SH-SY5Y (cell line): ENCODE results near the gene STON2.

ENCODE experiments used
- GATA2 ChIP-seq: IDR thresholded peaks from 2 replicates; pipeline ENCODE4 v1.6.1; 2011; ENCODE audit warnings: mild to moderate bottlenecking, low read depth, low read length
- GATA3 ChIP-seq: IDR thresholded peaks from 2 replicates; pipeline ENCODE4 v1.6.1; 2011; ENCODE audit warnings: low read depth, mild to moderate bottlenecking, low read length, moderate library complexity

DNA sequence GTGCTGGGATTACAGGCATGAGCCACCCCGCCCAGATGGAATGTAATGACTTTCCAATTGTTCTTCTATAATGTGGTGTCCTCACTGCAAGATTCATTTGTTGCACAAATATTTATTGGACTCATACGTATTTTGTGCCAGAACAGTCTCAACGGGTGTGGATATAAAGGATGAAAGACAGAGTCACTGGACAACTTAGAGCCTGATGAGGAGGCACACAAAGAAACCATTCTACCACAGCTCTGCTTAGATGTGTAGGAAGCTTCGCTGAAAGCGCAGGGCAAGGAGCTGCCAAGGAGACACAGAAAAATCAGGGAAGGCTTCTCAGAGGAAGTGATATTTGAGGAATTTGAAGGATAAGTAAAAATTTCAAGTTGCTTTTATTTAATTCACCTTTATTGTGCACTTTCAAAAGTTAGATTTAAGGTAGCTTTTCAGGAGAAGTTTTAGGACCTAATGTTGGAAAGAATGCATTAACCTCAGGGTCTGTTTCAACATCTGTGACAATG lies 41.6 kb upstream of the STON2 start:
- no peak for TF ChIP-seq GATA3
- no peak for TF ChIP-seq GATA2
